ENCODE data around the gene PKNOX2. TPM values are rescaled to one million over a fixed set of nuclear protein-coding genes. Genes with fewer than 3 reads are reported as not detected.

PKNOX2 gene
- total RNA-seq, 1 donor: under 0.01 TPM

- Histone ChIP-seq H3K79me2 (ENCODE audit: insufficient read depth, low read length) (no peaks in the 10 kb centered on the region), H3K4me3 (ENCODE audit: insufficient read depth, low read length) (no peak overlapping the region), H3K27ac (ENCODE audit: low read depth, low read length) (no peak overlapping the region), H3K4me1 (ENCODE audit: insufficient read depth, low read length) (no peaks in the 10 kb centered on the region), H3K27me3 (ENCODE audit: insufficient read depth, low read length) (no peaks in the 10 kb centered on the region), H3K4me2 (ENCODE audit: insufficient read depth, low read length) (no peak overlapping the region), H3K36me3 (ENCODE audit: insufficient read depth, low read length) (no peaks in the 10 kb centered on the region), H3K9me3 (ENCODE audit: low read depth, low read length) (no peaks in the 10 kb centered on the region), H4K20me1 (ENCODE audit: insufficient read depth, low read length) (no peaks in the 10 kb centered on the region), H2AFZ (ENCODE audit: low read length) (no peak overlapping the region)
- no peak for DNase-seq (ENCODE audit: insufficient read length, low spot score, missing footprints)
- TF ChIP-seq CTCF (IDR thresholded peaks at IDR 0.05; ENCODE audit: extremely low read depth, low read depth, low read length): no peak
Measured at GRCh38 chr11:125270106-125270505, 105.6 kb downstream of the PKNOX2 start.

GRCh38 chr11:125270711-125271110 lies 106.2 kb downstream of the PKNOX2 start:
- H3K27ac ChIP-seq (ENCODE audit: low read depth, low read length): no peak overlapping the region
- no peak overlapping the region for H3K4me2 ChIP-seq (ENCODE audit: insufficient read depth, low read length)
- peaks cover under 1% of the 10 kb centered on the region for H3K4me1 ChIP-seq (ENCODE audit: insufficient read depth, low read length)
- no peak overlapping the region for H3K4me3 ChIP-seq (ENCODE audit: insufficient read depth, low read length)
- H3K9me3 ChIP-seq (ENCODE audit: low read depth, low read length): no peaks in the 10 kb centered on the region
- no peak overlapping the region for H2AFZ ChIP-seq (ENCODE audit: low read length)
- no peak for DNase-seq (ENCODE audit: insufficient read length, low spot score, missing footprints)
- no peaks in the 10 kb centered on the region for H3K36me3 ChIP-seq (ENCODE audit: insufficient read depth, low read length)
- no peaks in the 10 kb centered on the region for H3K79me2 ChIP-seq (ENCODE audit: insufficient read depth, low read length)
- H3K27me3 ChIP-seq (ENCODE audit: insufficient read depth, low read length): no peaks in the 10 kb centered on the region
- TF ChIP-seq CTCF (IDR thresholded peaks at IDR 0.05; ENCODE audit: extremely low read depth, low read depth, low read length): no peak
- H4K20me1 ChIP-seq (ENCODE audit: insufficient read depth, low read length): no peaks in the 10 kb centered on the region

GRCh38 chr11:125271483-125272091 lies 107.0 kb downstream of the PKNOX2 start:
- Histone ChIP-seq H4K20me1 (ENCODE audit: insufficient read depth, low read length) (no peaks in the 10 kb centered on the region), H3K27ac (ENCODE audit: low read depth, low read length) (no peak overlapping the region), H3K27me3 (ENCODE audit: insufficient read depth, low read length) (no peaks in the 10 kb centered on the region), H3K4me1 (ENCODE audit: insufficient read depth, low read length) (peaks cover 9% of the 10 kb centered on the region), H3K36me3 (ENCODE audit: insufficient read depth, low read length) (no peaks in the 10 kb centered on the region), H3K4me2 (ENCODE audit: insufficient read depth, low read length) (no peak overlapping the region), H3K4me3 (ENCODE audit: insufficient read depth, low read length) (no peak overlapping the region), H2AFZ (ENCODE audit: low read length) (no peak overlapping the region), H3K9me3 (ENCODE audit: low read depth, low read length) (no peaks in the 10 kb centered on the region), H3K79me2 (ENCODE audit: insufficient read depth, low read length) (no peaks in the 10 kb centered on the region)
- no peak for TF ChIP-seq CTCF (IDR thresholded peaks at IDR 0.05; ENCODE audit: extremely low read depth, low read depth, low read length)
- no peak for DNase-seq (ENCODE audit: insufficient read length, low spot score, missing footprints)

- Histone ChIP-seq H3K9me3 (ENCODE audit: low read depth, low read length) (no peaks in the 10 kb centered on the region), H3K4me3 (ENCODE audit: insufficient read depth, low read length) (no peak overlapping the region), H3K36me3 (ENCODE audit: insufficient read depth, low read length) (no peaks in the 10 kb centered on the region), H3K79me2 (ENCODE audit: insufficient read depth, low read length) (no peaks in the 10 kb centered on the region), H3K27ac (ENCODE audit: low read depth, low read length) (no peak overlapping the region), H3K4me2 (ENCODE audit: insufficient read depth, low read length) (no peak overlapping the region), H4K20me1 (ENCODE audit: insufficient read depth, low read length) (no peaks in the 10 kb centered on the region), H3K27me3 (ENCODE audit: insufficient read depth, low read length) (no peaks in the 10 kb centered on the region), H3K4me1 (ENCODE audit: insufficient read depth, low read length) (peaks cover 9% of the 10 kb centered on the region), H2AFZ (ENCODE audit: low read length) (no peak overlapping the region)
- no peak for TF ChIP-seq CTCF (IDR thresholded peaks at IDR 0.05; ENCODE audit: extremely low read depth, low read depth, low read length)
- DNase-seq (ENCODE audit: insufficient read length, low spot score, missing footprints): no peak
Measured at GRCh38 chr11:125272092-125272491, 107.5 kb downstream of the PKNOX2 start.

Measured in osteoblast (primary cell).